Cerebellar nuclear complex (tissue), 1 donor: ENCODE results near the gene LPP.
"Not testable (repeated sequence)": the region's sequence is repeated elsewhere in the genome, so short reads cannot be mapped to it uniquely, and the experiment has no call there.

Source experiments
- DNase-seq, 2 experiments: peaks; one replicate each; lab custom pipeline; 2025; lab: John Stamatoyannopoulos, UW

The LPP gene

GRCh38 chr3:188677344-188677743 lies 523.4 kb downstream of the LPP start:
- DNase-seq, result no peak

- no peak for DNase-seq
These were observed 526.2 kb downstream of the LPP start for GRCh38 chr3:188680189-188680588.

- no peak for DNase-seq
These were observed 526.6 kb downstream of the LPP start for GRCh38 chr3:188680605-188681004.

- no peak for DNase-seq
These were observed 528.4 kb downstream of the LPP start for GRCh38 chr3:188682316-188682715.

GRCh38 chr3:188683032-188683521 lies 529.1 kb downstream of the LPP start:
- DNase-seq, result no peak

GRCh38 chr3:188684276-188684675 lies 530.3 kb downstream of the LPP start:
- no peak for DNase-seq

GRCh38 chr3:188685789-188686188 lies 531.8 kb downstream of the LPP start:
- no peak for DNase-seq

GRCh38 chr3:188686324-188686723 lies 532.4 kb downstream of the LPP start:
- DNase-seq, result no peak

GRCh38 chr3:188687389-188687788 lies 533.4 kb downstream of the LPP start:
- no peak for DNase-seq

- no peak for DNase-seq
These were observed 535.2 kb downstream of the LPP start for GRCh38 chr3:188689101-188689574.

GRCh38 chr3:188690064-188690463 lies 536.1 kb downstream of the LPP start:
- DNase-seq, result no peak

- DNase-seq, result no peak
These were observed 537.0 kb downstream of the LPP start for GRCh38 chr3:188691004-188691403.

- no peak for DNase-seq
These were observed 537.7 kb downstream of the LPP start for GRCh38 chr3:188691665-188692064.

GRCh38 chr3:188692700-188693099 lies 538.7 kb downstream of the LPP start:
- no peak for DNase-seq

- no peak for DNase-seq
These were observed 539.5 kb downstream of the LPP start for GRCh38 chr3:188693435-188693834.

- no peak for DNase-seq
These were observed 541.3 kb downstream of the LPP start for GRCh38 chr3:188695241-188695640.

- no peak for DNase-seq
These were observed 543.2 kb downstream of the LPP start for GRCh38 chr3:188697127-188697526.

- no peak for DNase-seq
These were observed 544.5 kb downstream of the LPP start for GRCh38 chr3:188698436-188698835.

- no peak for DNase-seq
These were observed 546.5 kb downstream of the LPP start for GRCh38 chr3:188700501-188700900.

GRCh38 chr3:188700918-188701317 lies 547.0 kb downstream of the LPP start:
- DNase-seq, result no peak

- DNase-seq, result no peak
These were observed 547.6 kb downstream of the LPP start for GRCh38 chr3:188701485-188701969.

- not testable (repeated sequence) for DNase-seq
These were observed 548.1 kb downstream of the LPP start for GRCh38 chr3:188702028-188702427.

- no peak for DNase-seq
These were observed 552.2 kb downstream of the LPP start for GRCh38 chr3:188706176-188706575.

- DNase-seq, result no peak
These were observed 552.6 kb downstream of the LPP start for GRCh38 chr3:188706599-188706998.
